GM23338 (cell line): Measurements from ENCODE around the gene EXTL1.
"Not testable (repeated sequence)": the region's sequence is repeated elsewhere in the genome, so short reads cannot be mapped to it uniquely, and the experiment has no call there.

Experiments
- CREB1 ChIP-seq: fragments of 250-450 bp; sonication (Bioruptor Pico); IDR thresholded peaks from 2 replicates; pipeline ENCODE4 v1.5.0; 2020; ENCODE audit warnings: low read depth, mild to moderate bottlenecking, moderate library complexity
- CTCF ChIP-seq, 2 experiments: fragments of 200-600 bp in 1 of 2; sonication (generic) in 1 of 2; conservative IDR thresholded peaks; 2 replicates each; pipeline versions ENCODE4 v1.5.1 to v1.6.1; 2016 to 2017; ENCODE audit warnings: antibody characterized with exemption in 2 of 2, low read depth in 2 of 2, mild to moderate bottlenecking in 2 of 2, moderate library complexity in 1 of 2
- POLR2AphosphoS5 ChIP-seq: IDR thresholded peaks from 2 replicates; pipeline ENCODE4 v1.6.1; 2016; ENCODE audit warnings: antibody characterized with exemption, low read depth

DNA sequence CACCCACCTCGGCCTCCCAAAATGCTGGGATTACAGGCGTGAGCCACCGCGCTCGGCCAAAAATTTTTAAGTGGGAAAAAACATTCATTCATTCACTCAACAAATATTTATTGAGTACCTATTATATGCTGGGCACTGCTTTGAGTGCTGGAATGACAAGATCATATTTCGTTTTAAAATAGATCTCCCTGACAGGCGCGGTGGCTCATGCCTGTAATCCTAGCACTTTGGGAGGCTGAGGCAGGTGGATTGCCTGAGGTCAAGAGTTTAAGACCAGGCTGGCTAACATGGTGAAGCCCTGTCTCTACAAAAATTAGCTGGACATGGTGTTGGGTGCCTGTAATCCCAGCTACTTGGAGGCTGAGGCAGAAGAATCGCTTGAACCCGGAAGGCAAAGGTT, 34.8 kb upstream of the EXTL1 start:
- not testable (repeated sequence) for TF ChIP-seq CTCF (conservative IDR thresholded peaks at IDR 0.05; ENCODE audit: low read depth in 2 of 2); POLR2AphosphoS5; CREB1 (CRISPR knock-in tag)
